Lung (tissue), 12 donors: ENCODE results near the gene CMTM5. TPM values are rescaled to one million over a fixed set of nuclear protein-coding genes. Genes with fewer than 3 reads are reported as not detected.
A peak's percentile ranks its signal among the peaks of the same experiment; 100 is the strongest.

Source experiments
- ATAC-seq: fragments of 200-7000 bp; cut with Tn5 transposase; one replicate; pipeline ENCODE4 v1.9.1; 2020; ENCODE audit warnings: moderate number of reproducible peaks; ENCODE audit not compliant: insufficient read depth, low FRiP score
- DNase-seq, 3 donors: peaks; one replicate each; pipeline ENCODE4 v3.0.0-alpha.2; 2013 to 2017
- H3K27ac ChIP-seq, 2 donors: one replicate each; pipeline ENCODE4 v1.5.1; 2013; ENCODE audit warnings: mild to moderate bottlenecking in 2 of 2, moderate library complexity in 2 of 2, control low read depth in 1 of 2, inconsistent platforms in 1 of 2, low read depth in 1 of 2, low read length in 1 of 2
- H3K27me3 ChIP-seq, 3 donors: one replicate each; pipeline ENCODE4 v1.5.1; 2013; ENCODE audit warnings: low read length in 2 of 3; ENCODE audit not compliant: control insufficient read depth in 3 of 3, insufficient read depth in 3 of 3
- H3K36me3 ChIP-seq, 4 donors: one replicate each; pipeline ENCODE4 v1.5.1; 2013; ENCODE audit warnings: low read length in 4 of 4, mild to moderate bottlenecking in 1 of 4, moderate library complexity in 1 of 4; ENCODE audit not compliant: control insufficient read depth in 4 of 4, insufficient read depth in 4 of 4
- H3K4me1 ChIP-seq, 5 donors: one replicate each; pipeline ENCODE4 v1.5.1; 2013; ENCODE audit warnings: low read length in 5 of 5, mild to moderate bottlenecking in 2 of 5, moderate library complexity in 1 of 5; ENCODE audit not compliant: control insufficient read depth in 5 of 5, insufficient read depth in 5 of 5
- H3K4me3 ChIP-seq: one replicate; pipeline ENCODE4 v1.5.1; 2013; ENCODE audit warnings: mild to moderate bottlenecking, control low read depth, moderate library complexity
- H3K9ac ChIP-seq, 2 donors: one replicate each; pipeline ENCODE4 v1.5.1; 2013; ENCODE audit warnings: low read length in 2 of 2, control low read depth in 1 of 2; ENCODE audit not compliant: insufficient read depth in 1 of 2
- H3K9me3 ChIP-seq, 4 donors: one replicate each; pipeline ENCODE4 v1.5.1; 2013; ENCODE audit warnings: low read length in 3 of 4, mild to moderate bottlenecking in 1 of 4, moderate library complexity in 1 of 4; ENCODE audit not compliant: control insufficient read depth in 4 of 4, insufficient read depth in 3 of 4
- WGBS, 2 donors: extraction: QIAGEN DNeasy Blood & Tissue Kit; methylation state at CpG; one replicate each; pipeline ENCODE4 v1.1.7; 2013; 5-methylcytosine and 5-hydroxymethylcytosine counted together
- polyA plus RNA-seq, 2 donors: library from polyadenylated mRNA; stranded (reverse); fragments of 200-250 nt; gene quantifications; one replicate each; pipeline ENCODE4 v1.2.1, GENCODE V29; 2013
- total RNA-seq, 2 donors: library from RNA; depleted of rRNA in 1 of 2; stranded (reverse); fragments of >200 nt in 1 of 2; gene quantifications; one replicate each; pipeline ENCODE4 v1.2.1, GENCODE V29; 2014 to 2021
- TF ChIP-seq, protein P1 (sequence below): IDR thresholded peaks from 2 replicates; pipeline ENCODE4 v1.5.1; 2012; ENCODE audit warnings: mild to moderate bottlenecking; ENCODE audit errors: control extremely low read depth, extremely low read depth
- donor health status: control.
- donor health status: control.
- donor health status: Bipolar disorder and iron deficiency.
- donor health status: healthy.
- donor health status: DM: yes; HTN: yes; CAD: no.

CMTM5 gene
- total and polyA plus RNA-seq, 4 donors = 0.55 to 3.3 (median 1.4) TPM

GRCh38 chr14:23414254-23414653 lies 37.4 kb downstream of the CMTM5 start:
- DNase-seq (no peak), ATAC-seq (no peak)
- H3K27ac ChIP-seq = peak overlapping the region in 1 of 2 donors; percentile 93
- TF ChIP-seq, protein P1, sequence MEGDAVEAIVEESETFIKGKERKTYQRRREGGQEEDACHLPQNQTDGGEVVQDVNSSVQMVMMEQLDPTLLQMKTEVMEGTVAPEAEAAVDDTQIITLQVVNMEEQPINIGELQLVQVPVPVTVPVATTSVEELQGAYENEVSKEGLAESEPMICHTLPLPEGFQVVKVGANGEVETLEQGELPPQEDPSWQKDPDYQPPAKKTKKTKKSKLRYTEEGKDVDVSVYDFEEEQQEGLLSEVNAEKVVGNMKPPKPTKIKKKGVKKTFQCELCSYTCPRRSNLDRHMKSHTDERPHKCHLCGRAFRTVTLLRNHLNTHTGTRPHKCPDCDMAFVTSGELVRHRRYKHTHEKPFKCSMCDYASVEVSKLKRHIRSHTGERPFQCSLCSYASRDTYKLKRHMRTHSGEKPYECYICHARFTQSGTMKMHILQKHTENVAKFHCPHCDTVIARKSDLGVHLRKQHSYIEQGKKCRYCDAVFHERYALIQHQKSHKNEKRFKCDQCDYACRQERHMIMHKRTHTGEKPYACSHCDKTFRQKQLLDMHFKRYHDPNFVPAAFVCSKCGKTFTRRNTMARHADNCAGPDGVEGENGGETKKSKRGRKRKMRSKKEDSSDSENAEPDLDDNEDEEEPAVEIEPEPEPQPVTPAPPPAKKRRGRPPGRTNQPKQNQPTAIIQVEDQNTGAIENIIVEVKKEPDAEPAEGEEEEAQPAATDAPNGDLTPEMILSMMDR = no peak
- no peaks in the 10 kb centered on the region for H3K9me3 ChIP-seq
- H3K9ac ChIP-seq = no peak overlapping the region
- H3K36me3 ChIP-seq = no peaks in the 10 kb centered on the region
- H3K4me3 ChIP-seq = no peak overlapping the region
- no peaks in the 10 kb centered on the region for H3K27me3 ChIP-seq
- 64 to 69% methylated on average over 3 of the region's 3 CpGs for WGBS, 2 donors
- no peaks in the 10 kb centered on the region for H3K4me1 ChIP-seq

- TF ChIP-seq, protein P1 = no peak
- Histone ChIP-seq H3K9me3 (no peaks in the 10 kb centered on the region), H3K36me3 (no peaks in the 10 kb centered on the region), H3K27ac (peak overlapping the region in 1 of 2 donors; percentile 93), H3K27me3 (no peaks in the 10 kb centered on the region), H3K4me3 (no peak overlapping the region), H3K4me1 (no peaks in the 10 kb centered on the region), H3K9ac (no peak overlapping the region)
- WGBS, 2 donors = 94 to 96% methylated on average over 36 to 39 of the region's 39 CpGs
- no peak for DNase-seq
- no peak for ATAC-seq
Measured at GRCh38 chr14:23414906-23415820, 38.3 kb downstream of the CMTM5 start.

- Histone ChIP-seq H3K4me1 (no peaks in the 10 kb centered on the region), H3K9me3 (no peaks in the 10 kb centered on the region), H3K36me3 (no peaks in the 10 kb centered on the region), H3K27ac (peak overlapping the region in 1 of 2 donors; percentile 93), H3K4me3 (no peak overlapping the region), H3K9ac (no peak overlapping the region), H3K27me3 (no peaks in the 10 kb centered on the region)
- TF ChIP-seq, protein P1 = no peak
- DNase-seq (no peak), ATAC-seq (no peak)
- 76 to 85% methylated on average over 21 of the region's 21 CpGs for WGBS, 2 donors
Measured at GRCh38 chr14:23415821-23416778, 39.3 kb downstream of the CMTM5 start.
